Muscle of leg (tissue), 11 donors: ENCODE measurements around the gene UBIAD1. TPM values are rescaled to one million over a fixed set of nuclear protein-coding genes. Genes with fewer than 3 reads are reported as not detected.

Source experiments
- DNase-seq: peaks from one replicate; pipeline ENCODE4 v3.0.0; 2013
- H3K27ac ChIP-seq: one replicate; pipeline ENCODE4 v1.5.1; 2013; ENCODE audit warnings: mild to moderate bottlenecking, low read length, control low read depth
- H3K27me3 ChIP-seq: one replicate; pipeline ENCODE4 v1.6.1; 2013; ENCODE audit warnings: low read length; ENCODE audit not compliant: control insufficient read depth, insufficient read depth
- H3K36me3 ChIP-seq: one replicate; pipeline ENCODE4 v1.6.1; 2013; ENCODE audit warnings: low read length; ENCODE audit not compliant: control insufficient read depth, insufficient read depth
- H3K4me1 ChIP-seq: one replicate; pipeline ENCODE4 v1.6.1; 2013; ENCODE audit warnings: low read length; ENCODE audit not compliant: control insufficient read depth, insufficient read depth
- H3K4me3 ChIP-seq: one replicate; pipeline ENCODE4 v1.5.1; 2013; ENCODE audit warnings: low read length, control low read depth
- H3K9me3 ChIP-seq: replicated peaks from 2 replicates; pipeline ENCODE4 v1.6.1; 2013; ENCODE audit warnings: low read depth, low read length; ENCODE audit not compliant: control insufficient read depth
- WGBS: methylation state at CpG from one replicate; pipeline ENCODE4 v1.1.5; 2013; ENCODE audit warnings: missing lambda C conversion rate; ENCODE audit not compliant: insufficient coverage; 5-methylcytosine and 5-hydroxymethylcytosine counted together
- polyA plus RNA-seq, 8 donors: library from polyadenylated mRNA; unstranded; fragments of 120-200 nt; gene quantifications; one replicate each; pipeline versions ENCODE4 v1.2.1 to v1.2.3, GENCODE V29; 2013; ENCODE audit warnings: inconsistent platforms in 1 of 8, low replicate concordance in 1 of 8; ENCODE audit not compliant: insufficient read length in 8 of 8, insufficient read depth in 1 of 8
- total RNA-seq: library from RNA; stranded (reverse); fragments of 120-200 nt; gene quantifications from one replicate; pipeline ENCODE4 v1.2.4, GENCODE V29; 2013

The UBIAD1 gene
- total and polyA plus RNA-seq, 9 donors: 9.8 to 18.0 (median 14.2) TPM

DNA sequence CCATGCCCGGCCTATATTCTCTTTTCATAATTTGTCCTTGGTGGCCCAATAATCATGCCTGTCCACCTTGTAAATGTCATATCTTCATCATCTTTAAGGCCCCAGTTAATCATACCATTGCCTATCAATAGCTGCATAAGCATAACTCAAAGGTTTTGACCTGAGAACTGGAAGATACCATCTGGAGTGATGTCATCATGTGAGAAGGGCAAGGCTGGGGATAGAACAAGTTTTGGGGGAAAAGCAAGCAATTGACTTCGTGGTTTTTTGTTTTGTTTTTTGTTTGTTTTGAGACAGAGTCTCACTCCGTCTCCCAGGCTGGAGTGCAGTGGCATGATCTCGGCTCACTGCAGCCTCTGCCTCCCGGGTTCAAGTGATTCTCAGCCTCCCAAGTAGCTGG is 6.2 kb downstream of the UBIAD1 start:
- peaks cover 22% of the 10 kb centered on the region for H3K4me1 ChIP-seq
- no peak overlapping the region for H3K4me3 ChIP-seq
- no peaks in the 10 kb centered on the region for H3K27me3 ChIP-seq
- peaks cover 31% of the 10 kb centered on the region for H3K36me3 ChIP-seq
- no peak overlapping the region for H3K27ac ChIP-seq
- DNase-seq: no peak
- H3K9me3 ChIP-seq: no peaks in the 10 kb centered on the region
- WGBS: 95% methylated on average over 4 of the region's 5 CpGs

DNA sequence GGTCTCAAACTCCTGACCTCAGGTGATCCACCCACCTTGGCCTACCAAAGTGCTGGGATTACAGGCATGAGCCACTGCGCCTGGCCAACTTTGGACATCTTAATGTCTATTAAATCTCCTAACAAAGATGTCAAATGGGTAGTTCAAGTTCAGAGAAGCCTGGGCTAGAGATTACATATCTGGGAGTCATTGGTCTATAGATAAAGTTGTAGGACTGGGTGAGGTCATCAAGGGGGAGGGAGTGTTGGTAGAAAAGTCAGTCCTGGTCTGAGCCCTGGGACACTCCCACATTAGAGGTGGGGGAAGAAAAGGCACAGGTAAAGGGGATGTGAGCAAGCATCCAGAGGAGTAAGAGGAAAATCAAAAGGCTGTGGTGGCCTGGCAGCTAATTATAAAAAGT is 6.6 kb downstream of the UBIAD1 start:
- Histone ChIP-seq H3K36me3 (peaks cover 31% of the 10 kb centered on the region), H3K9me3 (no peaks in the 10 kb centered on the region), H3K4me1 (peaks cover 17% of the 10 kb centered on the region), H3K27ac (no peak overlapping the region), H3K27me3 (no peaks in the 10 kb centered on the region), H3K4me3 (no peak overlapping the region)
- WGBS: no CpG with 5 or more reads among the region's 1 CpG
- no peak for DNase-seq

DNA sequence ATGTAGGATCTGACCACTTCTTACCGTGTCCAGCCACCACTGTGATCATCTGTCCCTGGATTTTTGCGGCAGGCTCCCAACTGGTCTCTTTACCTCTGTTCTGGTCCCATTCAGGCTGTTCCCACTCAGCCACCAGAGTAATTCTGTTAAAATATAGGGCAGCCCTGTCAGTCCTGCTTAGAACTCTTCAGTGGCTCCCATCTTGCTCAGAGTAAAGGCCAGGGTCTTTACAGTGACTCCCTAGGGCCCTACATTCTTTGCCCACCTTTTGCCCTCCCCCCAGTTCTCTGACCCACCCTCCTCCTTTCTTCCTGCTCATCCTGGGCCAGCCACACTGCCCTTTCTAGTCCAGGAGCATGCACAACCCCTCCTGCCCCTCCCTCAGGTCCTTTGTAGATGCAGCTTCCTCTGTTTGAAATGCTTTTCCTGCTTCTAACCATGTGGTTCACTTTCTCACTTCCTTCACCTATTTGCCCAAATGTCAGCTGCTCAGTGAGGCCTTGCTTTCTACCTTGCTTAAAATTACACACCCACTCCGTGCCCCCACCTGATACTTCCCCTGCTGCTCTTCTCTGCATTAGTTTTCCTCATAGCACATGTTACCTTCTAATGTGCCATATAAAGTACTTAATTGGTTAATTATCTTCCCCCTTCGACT is 7.8 kb downstream of the UBIAD1 start:
- Histone ChIP-seq H3K27ac (no peak overlapping the region), H3K36me3 (peaks cover 30% of the 10 kb centered on the region), H3K9me3 (no peaks in the 10 kb centered on the region), H3K27me3 (no peaks in the 10 kb centered on the region), H3K4me1 (peaks cover 6% of the 10 kb centered on the region), H3K4me3 (no peak overlapping the region)
- WGBS: 86% methylated on average over 1 of the region's 4 CpGs
- no peak for DNase-seq

DNA sequence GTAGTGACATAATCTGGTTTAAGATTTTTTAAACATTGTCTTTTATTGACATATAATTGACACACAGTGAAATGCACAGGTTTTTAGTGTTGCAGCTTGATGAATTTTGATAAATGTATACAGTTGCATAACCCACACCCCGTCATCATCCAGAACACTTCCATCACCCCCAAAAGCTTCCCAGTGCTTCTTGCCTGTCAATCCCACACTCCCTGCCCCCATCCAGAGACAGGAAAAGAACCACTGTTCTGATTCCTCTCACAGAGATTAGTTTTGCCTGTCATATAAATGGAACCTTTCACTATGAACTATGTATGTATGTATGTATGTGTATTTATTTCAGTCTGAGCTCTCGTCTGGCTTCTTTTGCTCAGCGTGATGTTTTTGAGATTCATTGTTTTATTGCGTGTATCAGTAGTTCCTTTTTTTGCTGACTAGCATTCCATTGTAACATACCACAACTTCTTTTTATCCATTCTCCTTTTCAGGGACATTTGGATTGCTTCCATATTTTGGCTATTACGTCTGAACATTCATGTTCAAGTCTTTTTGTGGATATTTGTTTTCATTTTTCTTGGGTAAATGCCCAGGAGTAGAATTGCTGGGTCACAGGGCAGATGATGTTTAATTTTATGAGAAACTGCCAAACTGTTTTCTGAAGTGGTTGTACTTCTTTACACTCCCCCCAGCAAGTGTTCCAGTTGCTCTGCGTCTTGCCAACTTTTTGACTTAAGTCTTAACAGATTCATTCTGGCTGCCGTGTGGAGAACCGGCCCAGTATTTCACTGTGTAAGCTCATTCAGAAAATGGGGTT is 8.7 kb downstream of the UBIAD1 start:
- peak; percentile 64 for DNase-seq
- peaks cover 4% of the 10 kb centered on the region for H3K4me1 ChIP-seq
- no peak overlapping the region for H3K27ac ChIP-seq
- H3K9me3 ChIP-seq: no peaks in the 10 kb centered on the region
- no peak overlapping the region for H3K4me3 ChIP-seq
- 29% methylated on average over 2 of the region's 8 CpGs for WGBS
- no peaks in the 10 kb centered on the region for H3K27me3 ChIP-seq
- peaks cover 35% of the 10 kb centered on the region for H3K36me3 ChIP-seq

DNA sequence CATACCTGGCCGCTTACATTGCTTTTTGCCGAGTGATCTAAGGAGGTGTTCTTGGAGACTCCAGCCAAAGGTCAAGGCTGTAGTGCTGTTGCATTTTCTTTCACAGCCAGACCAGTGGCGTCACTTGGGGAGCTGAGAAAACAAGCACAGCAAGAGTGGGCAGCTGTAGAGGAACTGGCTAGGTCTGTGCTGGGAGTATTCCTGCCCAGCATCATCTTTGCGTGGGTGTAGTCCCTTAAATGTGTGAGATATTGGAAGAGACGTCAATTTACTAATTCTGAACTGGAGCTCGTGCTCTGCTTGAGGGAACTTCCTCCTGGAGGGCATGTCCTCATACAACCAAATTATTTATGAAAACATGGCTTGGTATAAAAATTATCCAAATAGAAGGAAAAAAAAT is 10.2 kb downstream of the UBIAD1 start:
- H3K4me3 ChIP-seq: no peak overlapping the region
- 95% methylated on average over 4 of the region's 6 CpGs for WGBS
- no peak for DNase-seq

DNA sequence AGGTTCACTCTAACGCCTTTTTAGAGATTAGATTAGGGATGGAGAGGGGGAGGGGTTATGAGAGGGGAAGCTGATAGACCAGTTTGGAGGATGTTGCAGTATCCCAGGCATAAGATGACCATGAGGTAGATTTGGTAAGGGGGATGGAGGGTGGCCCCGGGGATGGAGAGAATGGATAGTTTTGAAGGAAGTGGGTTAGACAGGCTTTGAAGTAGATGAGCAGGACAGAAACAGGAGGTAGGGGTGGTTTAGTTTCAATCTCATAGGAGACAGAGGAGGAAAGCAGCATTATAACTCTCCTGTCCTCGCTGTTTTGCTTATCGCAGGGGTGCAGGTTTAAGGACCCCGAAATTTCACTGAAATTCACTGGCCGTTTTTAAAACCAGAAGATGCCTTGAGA is 11.8 kb downstream of the UBIAD1 start:
- no peak overlapping the region for H3K4me3 ChIP-seq
- H3K36me3 ChIP-seq: peaks cover 44% of the 10 kb centered on the region
- no peaks in the 10 kb centered on the region for H3K27me3 ChIP-seq
- peaks cover 13% of the 10 kb centered on the region for H3K4me1 ChIP-seq
- H3K9me3 ChIP-seq: no peaks in the 10 kb centered on the region
- H3K27ac ChIP-seq: no peak overlapping the region
- no peak for DNase-seq
- 85% methylated on average over 6 of the region's 6 CpGs for WGBS

More for the DNA sequence above, 10.2 kb downstream of the UBIAD1 start:
- Histone ChIP-seq H3K27me3 (no peaks in the 10 kb centered on the region), H3K9me3 (no peaks in the 10 kb centered on the region), H3K36me3 (peaks cover 41% of the 10 kb centered on the region), H3K27ac (no peak overlapping the region), H3K4me1 (peaks cover 8% of the 10 kb centered on the region)

DNA sequence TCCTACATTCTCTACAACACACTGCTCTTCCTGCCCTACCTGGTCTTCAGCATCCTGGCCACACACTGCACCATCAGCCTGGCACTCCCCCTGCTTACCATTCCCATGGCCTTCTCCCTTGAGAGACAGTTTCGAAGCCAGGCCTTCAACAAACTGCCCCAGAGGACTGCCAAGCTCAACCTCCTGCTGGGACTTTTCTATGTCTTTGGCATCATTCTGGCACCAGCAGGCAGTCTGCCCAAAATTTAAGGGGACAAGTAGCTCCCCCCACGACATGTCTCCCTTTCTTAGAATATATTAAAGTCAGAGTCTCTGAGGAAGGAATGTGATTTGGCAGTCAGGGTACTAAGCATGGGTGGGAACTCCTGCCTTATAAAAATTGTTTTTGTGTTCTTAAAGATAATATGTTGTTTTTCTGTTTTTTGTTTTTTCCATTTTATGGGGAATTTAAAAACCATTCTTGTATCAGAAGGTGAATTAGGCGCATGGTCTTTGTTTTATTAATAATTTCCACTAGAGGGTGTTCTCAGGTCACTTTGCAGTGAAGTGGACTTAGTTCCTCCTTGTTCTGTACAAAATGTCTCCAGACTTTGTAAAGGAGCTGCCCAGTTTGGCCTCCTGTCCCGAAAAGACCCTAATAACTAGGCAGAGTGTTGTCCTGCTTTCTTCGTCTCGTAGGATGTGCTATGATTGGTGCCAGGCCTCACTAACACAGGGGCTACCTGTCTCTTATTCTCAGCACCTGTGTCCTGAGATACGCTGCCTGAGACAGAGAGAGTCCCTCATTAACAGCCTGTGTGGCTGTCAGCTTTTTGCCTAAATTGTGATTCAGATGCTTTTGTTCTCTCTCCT is 13.1 kb downstream of the UBIAD1 start:
- Histone ChIP-seq H3K27me3 (no peaks in the 10 kb centered on the region), H3K4me1 (peaks cover 9% of the 10 kb centered on the region), H3K4me3 (no peak overlapping the region), H3K36me3 (peaks cover 33% of the 10 kb centered on the region), H3K27ac (no peak overlapping the region), H3K9me3 (no peaks in the 10 kb centered on the region)
- DNase-seq: peak; percentile 32
- WGBS: 84% methylated on average over 4 of the region's 7 CpGs

DNA sequence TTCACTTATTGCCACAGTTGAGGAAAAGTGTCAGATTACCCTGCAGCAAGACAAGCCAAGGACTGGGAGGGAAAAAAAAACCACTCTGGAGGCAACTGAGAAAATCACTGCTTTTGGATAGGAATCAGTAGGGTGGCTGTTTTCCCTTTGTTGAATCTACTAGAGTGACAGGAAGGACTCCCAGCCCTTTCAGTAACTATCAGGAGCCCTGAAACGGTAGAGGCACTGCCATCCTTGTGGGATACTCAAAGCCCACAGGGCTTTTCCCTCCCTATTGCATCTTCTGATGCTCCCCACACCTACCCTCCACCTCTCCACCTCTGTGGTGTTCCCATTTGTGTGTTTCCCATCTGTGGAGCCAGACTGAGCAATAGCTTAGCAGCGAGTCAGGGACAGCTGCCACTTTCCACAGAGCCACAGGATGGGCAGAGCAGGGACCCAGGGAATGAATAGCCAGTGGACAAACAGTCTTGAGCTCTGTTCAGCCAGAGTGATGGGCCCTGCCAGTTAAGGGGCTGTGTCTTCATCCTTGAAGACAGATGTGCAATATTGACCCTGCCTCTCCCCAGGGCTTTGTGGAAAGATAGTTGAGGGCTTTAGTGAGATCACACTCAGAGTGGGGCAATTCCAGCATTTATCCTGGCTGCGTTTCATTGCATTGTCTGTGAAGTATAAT is 13.9 kb downstream of the UBIAD1 start:
- Histone ChIP-seq H3K4me1 (peaks cover 9% of the 10 kb centered on the region), H3K9me3 (no peaks in the 10 kb centered on the region), H3K27ac (no peak overlapping the region), H3K27me3 (no peaks in the 10 kb centered on the region), H3K4me3 (no peak overlapping the region), H3K36me3 (peaks cover 33% of the 10 kb centered on the region)
- DNase-seq: no peak
- 68% methylated on average over 2 of the region's 3 CpGs for WGBS

DNA sequence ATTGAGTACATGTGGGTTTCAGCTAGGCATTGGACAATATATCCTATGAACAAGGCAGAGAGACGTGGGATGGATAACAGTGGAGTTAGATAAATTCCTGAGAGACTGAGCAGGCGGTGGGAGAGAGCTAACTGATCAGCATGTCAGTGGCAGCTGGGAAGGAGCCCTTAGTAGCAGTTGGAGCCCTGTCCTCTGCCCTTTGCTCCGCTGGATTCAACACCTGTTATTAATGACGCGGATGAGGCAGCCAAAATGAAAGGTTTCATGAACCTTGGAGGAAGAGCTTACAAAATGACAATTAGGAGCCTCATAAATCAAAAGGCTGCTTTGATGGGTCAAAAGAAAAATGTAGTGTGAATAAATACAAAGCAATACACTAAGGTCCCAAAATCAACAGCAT is 16.1 kb downstream of the UBIAD1 start:
- H3K9me3 ChIP-seq: no peaks in the 10 kb centered on the region
- H3K27ac ChIP-seq: no peak overlapping the region
- H3K4me1 ChIP-seq: peaks cover 12% of the 10 kb centered on the region
- H3K36me3 ChIP-seq: peaks cover 35% of the 10 kb centered on the region
- no peaks in the 10 kb centered on the region for H3K27me3 ChIP-seq
- H3K4me3 ChIP-seq: no peak overlapping the region
- WGBS: 54% methylated on average over 3 of the region's 5 CpGs
- DNase-seq: no peak
